D721Med (cell line): ENCODE data around the gene FTO.

ENCODE experiments used
- DNase-seq: peaks from one replicate; pipeline ENCODE4 v3.0.0; 2011; ENCODE audit warnings: low spot score; ENCODE audit not compliant: insufficient read length
- FAIRE-seq: peaks from 2 replicates; lab custom pipeline; 2011; peaks lifted over from hg19 to GRCh38; lab: Jason Lieb, UNC
- CTCF ChIP-seq: IDR thresholded peaks from 2 replicates; pipeline ENCODE4 v1.5.1; 2012; ENCODE audit warnings: mild to moderate bottlenecking, control low read depth; ENCODE audit not compliant: insufficient read depth; ENCODE audit errors: missing control alignments

Gene FTO

DNA sequence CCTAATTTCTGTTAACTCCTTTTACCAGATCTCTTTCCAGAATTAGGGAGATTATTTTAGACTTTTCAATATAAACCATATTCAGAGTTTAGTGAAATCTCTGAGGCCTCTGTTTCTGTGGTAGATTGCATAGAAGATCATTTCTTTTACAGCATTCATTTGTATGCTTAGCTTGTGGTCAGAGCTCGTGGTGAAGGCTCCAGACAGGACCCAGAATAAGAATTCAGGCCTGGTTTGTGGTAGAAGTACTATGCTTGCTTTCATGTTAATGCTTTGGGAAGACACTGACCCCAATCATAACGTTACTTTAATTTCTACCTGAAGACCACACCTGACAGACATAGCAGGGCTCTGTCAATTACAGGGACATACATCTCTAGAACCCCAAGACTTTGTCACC, 258.1 kb downstream of the FTO start:
- FAIRE-seq: no peak
- DNase-seq: no peak
- no peak for TF ChIP-seq CTCF

GRCh38 chr16:53964145-53964790, 260.3 kb downstream of the FTO start:
- no peak for FAIRE-seq
- no peak for TF ChIP-seq CTCF

GRCh38 chr16:53966821-53967571, 263.0 kb downstream of the FTO start:
- FAIRE-seq (no peak), DNase-seq (no peak)
- TF ChIP-seq CTCF: no peak

More at GRCh38 chr16:53964145-53964790, 260.3 kb downstream of the FTO start:
- DNase-seq: no peak

- FAIRE-seq: no peak
These were observed 263.6 kb downstream of the FTO start for GRCh38 chr16:53967572-53967971.

DNA sequence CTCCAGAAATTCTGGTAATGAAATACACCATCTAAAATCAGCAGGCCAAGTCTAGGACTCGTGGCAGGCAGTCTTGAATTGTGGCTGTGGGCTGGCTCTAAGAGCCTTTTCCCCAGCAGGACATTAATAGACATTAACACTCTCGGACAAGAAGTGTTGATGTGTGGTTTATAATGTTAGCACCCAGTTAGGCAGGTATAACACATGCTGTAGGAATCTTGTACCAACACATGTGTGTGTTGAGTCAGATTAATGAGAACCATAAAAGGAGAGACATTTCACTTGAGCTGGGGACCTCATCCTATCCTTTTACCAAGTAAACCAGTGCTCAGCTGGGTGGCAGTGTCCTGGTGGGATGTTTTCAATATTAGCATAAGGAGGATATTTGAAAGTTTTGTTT, 264.5 kb downstream of the FTO start:
- TF ChIP-seq CTCF: no peak
- no peak for FAIRE-seq

More at GRCh38 chr16:53967572-53967971, 263.6 kb downstream of the FTO start:
- DNase-seq: no peak
- no peak for TF ChIP-seq CTCF

DNA sequence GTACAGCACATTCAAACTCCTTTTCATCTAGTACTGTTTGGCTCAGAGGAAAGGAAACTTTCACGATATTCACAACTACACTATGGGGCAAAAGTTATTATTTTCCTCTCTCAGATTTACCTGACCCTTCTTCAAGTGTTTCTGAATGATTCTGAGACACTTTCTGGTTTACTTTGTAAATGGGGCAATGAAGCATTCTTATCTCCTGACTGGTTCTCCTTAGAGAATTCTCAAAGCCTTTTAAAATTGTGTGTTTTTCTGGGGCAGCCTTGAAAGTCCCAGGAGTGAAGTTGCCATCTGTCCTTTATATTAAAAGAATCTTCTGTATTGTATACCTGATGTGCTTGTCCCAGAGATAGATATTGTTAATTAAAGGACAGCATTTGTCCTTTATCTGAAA, 264.9 kb downstream of the FTO start:
- no peak for FAIRE-seq
- no peak for DNase-seq
- no peak for TF ChIP-seq CTCF

More for the DNA sequence above, 264.5 kb downstream of the FTO start:
- DNase-seq: no peak

DNA sequence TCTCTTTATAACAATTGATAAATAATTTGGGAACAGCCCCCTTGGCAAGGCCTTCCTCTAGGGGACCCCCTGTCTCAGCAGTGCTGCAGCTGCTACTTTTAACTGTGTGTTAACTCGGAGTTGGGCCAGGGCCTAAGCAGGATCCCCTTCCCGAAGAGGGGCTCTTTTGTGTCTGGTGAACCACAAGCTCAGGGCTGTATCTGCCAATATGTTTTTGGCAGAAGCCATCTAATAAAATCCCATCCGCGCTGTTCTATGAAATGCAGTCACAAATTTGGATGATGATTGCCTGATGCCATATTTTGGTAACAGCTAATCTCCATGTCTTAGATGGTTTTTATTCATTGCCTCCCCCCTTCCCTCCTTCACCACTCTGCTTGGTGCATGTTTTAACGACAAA, 267.7 kb downstream of the FTO start:
- TF ChIP-seq CTCF: no peak
- no peak for FAIRE-seq
- no peak for DNase-seq
